Activated CD8-positive, alpha-beta memory T cell treated with anti-CD3 and anti-CD28 coated beads for 1 hour (primary cell): Measurements from ENCODE around the gene PRRC2B.
"Not testable (repeated sequence)": the region's sequence is repeated elsewhere in the genome, so short reads cannot be mapped to it uniquely, and the experiment has no call there.

Experiments used
- DNase-seq, 2 donors: peaks; one replicate each; pipeline ENCODE4 v3.0.0-alpha.2; 2020; ENCODE audit warnings: low read depth in 1 of 2; ENCODE audit errors: extremely low read depth in 1 of 2

The PRRC2B gene

DNA sequence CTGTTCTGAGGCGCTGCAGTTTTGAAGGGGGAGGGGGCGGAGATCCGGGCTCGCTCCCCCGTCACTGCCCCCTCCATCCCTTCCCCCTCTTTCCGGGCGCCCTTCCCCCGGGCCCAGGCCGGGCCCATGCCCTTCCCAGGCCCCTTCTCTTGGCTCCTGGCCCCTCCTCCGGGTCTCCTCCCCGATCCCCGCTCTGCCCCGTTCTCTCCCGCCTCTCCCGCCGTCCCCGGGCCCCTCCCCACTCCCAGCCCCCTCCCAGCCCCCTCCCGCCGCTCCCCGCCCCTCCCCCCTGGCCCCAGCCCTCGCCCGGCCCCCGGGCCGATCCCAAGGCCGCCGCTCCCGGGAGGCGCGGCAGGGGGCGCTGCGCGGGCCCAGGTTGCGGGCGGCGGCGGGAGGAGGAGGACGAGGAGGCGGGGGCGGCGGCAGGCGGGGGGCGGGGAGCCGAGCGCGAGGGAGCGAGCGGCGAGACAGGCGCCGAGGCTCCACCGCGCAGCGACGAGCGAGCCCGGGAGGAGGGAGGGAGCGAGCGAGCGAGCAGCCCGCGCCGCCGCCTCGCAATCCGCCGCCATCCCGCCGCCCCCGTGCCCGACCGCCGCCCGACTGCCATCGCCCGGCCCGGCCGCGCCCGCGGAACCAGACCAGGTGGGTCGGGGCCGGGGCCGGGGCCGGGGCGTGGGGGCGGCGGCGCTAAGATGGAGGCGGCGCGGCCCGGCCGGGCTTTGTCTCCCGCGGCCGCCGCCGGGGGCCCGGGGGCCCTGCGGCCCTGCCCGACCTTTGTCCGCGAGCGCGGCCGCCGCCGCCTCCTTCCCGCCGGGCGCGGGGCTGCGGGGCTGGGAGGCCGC, at the start of gene PRRC2B:
Gene PRRC2B, plus strand, starts transcription at position 465 of the 842 bp plus-strand sequence. CDS start 36,059 bp downstream, outside the sequence.
- DNase-seq = peak; percentile 63 to 87

DNA sequence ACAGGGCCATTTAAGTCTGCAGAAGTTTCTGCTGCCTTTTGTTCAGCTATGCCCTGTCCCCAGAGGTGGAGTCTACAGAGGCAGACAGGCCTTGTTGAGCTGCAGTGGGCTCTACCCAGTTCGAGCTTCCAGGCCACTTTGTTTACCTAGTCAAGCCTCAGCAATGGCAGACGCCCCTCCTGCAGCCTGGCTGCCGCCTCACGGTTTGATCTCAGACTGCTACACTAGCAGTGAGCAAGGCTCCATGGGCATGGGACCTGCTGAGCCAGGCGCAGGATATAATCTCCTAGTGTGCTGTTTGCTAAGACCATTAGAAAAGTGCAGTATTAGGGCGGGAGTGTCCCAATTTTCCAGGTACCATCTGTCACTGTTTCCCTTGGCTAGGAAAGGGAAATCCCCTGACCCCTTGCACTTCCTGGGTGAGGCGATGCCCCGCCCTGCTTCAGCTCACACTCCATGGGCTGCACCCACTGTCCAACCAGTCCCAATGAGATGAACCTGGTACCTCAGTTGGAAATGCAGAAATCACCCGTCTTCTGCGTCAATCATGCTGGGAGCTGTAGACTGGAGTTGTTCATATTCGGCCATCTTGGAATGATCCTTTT, 48.9 kb upstream of the PRRC2B start:
- DNase-seq = not testable (repeated sequence)

- no peak for DNase-seq
Measured at GRCh38 chr9:131346559-131346958, 47.3 kb upstream of the PRRC2B start.

GRCh38 chr9:131347376-131348020, 46.4 kb upstream of the PRRC2B start:
- no peak for DNase-seq

DNA sequence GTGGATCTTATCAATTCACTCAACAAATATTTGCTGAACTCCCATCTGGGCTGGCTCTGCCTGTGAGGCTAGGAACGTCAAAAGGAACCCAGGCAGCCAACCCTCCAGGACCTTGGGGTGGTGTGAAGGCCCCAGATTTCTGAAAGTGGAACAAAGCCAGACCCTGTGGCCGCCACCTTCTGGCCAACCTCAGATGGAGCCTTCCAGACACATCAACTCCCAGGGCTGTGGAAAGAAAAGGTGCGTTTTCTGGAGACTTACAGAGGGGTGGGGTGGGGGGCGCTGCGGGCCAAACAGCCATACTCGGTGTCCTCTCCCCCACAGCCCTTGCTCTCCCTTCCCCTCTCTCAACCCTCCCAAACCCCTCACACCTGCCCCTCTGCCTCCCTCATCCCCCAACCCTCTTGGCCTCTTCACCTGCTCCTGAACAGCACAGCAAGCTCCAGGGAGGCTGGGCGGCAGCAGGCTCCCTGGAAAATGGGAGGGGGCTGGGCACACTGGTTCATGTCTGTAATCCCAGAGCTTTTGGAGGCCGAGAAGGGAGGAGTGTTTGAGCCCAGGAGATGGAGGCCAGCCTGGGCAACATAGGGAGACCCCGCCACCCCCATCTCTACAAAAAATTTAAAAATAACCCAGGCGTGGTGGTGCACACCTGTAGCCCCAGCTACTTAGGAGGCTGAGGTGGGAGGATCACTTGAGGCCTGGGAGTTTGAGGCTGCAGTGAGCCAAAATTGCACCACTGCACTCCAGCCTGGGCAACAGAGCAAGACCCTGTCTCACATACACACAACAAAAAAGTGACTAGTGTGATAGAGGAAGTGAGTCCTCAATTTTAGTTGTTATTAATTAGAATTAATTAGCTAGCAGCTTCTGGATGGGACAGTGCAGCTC, 45.0 kb upstream of the PRRC2B start:
- no peak for DNase-seq

DNA sequence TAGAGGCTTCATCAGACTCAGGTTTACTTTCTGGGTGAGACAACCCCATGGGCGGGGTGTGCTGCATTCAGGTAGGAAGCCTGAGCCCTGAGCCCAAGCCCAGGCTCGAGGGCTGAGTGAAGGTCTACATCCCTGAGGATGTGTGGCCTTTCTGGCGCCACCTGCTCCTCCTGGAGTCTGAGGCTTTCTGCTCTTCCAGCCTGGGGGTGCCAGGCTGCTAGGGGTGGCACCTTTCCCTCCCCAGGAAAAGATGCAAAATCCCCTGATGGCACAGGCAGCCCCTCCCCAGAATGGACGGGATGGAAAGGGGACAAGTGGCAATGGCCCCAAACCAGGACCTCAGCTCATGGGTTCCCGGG, 44.4 kb upstream of the PRRC2B start:
- no peak for DNase-seq

GRCh38 chr9:131349881-131350563, 43.9 kb upstream of the PRRC2B start:
- peak; percentile 71 to 82 for DNase-seq

DNA sequence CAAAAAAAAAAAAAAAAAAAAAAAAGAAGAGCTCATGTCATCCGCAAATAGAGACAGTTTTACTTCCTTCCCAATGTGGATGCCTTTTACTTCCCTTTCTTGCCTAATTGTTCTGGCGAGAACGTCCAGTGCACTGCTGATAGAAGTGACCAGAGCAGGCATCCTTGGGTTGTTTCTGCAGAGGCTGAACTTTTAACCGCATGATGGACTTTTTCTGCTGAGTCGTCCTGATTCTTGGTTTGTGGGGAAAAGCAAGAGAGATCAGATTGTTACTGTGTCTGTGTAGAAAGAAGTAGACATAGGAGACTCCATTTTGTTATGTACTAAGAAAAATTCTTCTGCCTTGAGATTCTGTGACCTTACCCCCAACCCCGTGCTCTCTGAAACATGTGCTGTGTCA, 37.4 kb upstream of the PRRC2B start:
- DNase-seq = not testable (repeated sequence)

GRCh38 chr9:131358556-131358955, 35.3 kb upstream of the PRRC2B start:
- DNase-seq = no peak

DNA sequence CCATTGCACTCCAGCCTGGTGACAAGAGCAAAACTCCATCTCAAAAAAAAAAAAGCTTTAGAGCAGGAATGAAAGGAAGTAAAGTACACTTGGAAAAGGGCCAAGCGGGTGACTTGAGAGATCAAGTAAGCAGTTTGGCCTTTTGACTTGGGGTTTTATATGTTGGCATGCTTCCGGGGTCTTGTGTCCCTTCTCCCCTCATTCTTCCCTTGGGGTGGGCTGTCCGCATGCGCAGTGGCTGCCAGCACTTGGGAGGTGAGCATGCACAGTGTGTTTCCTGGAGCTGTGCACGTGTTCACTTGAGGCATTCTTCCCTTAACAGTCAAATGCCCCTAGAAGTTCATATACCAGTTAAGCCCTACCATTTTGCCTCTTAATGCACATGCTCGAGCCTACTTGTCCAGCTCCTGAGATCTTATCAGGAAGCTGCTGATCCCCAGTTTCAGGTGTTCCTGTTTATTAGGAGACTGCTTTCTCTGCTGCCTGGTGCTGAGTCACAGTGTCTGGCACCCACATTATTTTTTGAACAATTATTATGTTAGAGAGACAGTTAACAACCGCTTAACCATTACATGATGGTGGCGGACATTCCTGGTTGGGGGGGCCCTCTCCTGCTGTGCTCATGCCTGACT, 32.6 kb upstream of the PRRC2B start:
- peak in 1 of 2 donors; percentile 14 for DNase-seq

DNA sequence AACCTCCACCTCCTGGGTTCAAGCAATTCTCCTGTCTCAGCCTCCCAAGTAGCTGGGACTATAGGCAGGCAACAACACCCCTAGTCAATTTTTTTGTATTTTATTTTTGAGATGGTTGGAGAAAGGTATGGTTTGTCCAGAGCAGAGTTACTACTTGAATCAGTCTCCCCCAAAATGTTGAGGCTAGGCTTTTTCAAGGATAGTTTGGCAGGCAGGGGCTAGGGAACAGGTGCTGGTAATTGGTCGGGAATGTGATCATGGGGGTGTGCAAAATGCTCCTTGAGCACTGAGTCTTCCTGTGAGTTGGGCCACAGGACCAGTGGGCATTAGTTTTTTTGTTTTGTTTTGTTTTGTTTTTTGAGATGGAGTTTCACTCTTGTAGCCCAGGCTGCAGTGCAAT, 28.3 kb upstream of the PRRC2B start:
- DNase-seq = no peak

DNA sequence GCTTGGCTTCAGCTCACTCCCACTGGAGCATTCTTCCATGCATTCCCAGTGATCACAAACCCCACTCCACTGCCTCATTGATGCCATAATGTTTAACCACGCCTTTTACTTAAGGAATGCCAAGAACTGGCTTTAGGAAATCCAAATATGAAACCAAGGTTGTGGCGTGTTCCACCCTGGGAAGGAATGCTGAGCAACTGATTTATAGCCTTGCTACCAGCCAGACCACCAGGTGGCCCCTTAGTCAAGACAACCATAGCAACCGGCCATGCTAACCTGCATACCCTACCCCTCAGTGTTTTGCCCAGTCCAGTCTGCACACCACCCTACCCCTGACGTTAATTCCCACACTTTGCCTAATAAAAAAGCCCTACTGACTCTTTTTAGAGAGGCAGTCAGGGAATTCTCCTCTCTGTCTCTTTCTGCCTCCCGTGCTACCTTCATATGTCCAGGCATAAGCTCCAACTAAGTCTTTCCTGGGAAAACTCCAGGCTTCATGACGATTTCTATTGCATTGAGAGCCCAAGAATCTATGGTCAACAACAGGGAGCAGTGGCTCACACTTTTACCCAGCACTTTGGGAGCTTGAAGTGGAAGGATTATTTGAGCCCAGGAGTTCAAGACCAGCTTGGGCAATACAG, 27.0 kb upstream of the PRRC2B start:
- DNase-seq = no peak

DNA sequence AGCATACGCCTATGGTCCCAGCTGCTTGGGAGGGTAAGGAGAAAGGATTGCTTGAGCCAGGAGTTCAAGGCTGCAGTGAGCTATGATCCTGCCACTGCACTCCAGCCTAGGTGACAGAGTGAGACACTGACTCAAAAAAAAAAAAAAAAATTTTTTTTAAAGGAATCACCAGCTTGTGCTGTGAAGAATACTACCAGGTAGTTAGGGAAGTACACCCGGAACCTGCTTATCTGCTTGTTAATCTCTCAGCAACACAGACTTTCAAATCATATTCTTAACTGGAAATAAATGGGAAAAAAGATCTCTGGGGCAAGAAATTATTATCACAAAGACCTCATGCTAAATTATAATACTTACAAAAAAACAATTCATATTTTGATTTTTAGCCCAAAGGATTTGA, 26.4 kb upstream of the PRRC2B start:
- no peak for DNase-seq

DNA sequence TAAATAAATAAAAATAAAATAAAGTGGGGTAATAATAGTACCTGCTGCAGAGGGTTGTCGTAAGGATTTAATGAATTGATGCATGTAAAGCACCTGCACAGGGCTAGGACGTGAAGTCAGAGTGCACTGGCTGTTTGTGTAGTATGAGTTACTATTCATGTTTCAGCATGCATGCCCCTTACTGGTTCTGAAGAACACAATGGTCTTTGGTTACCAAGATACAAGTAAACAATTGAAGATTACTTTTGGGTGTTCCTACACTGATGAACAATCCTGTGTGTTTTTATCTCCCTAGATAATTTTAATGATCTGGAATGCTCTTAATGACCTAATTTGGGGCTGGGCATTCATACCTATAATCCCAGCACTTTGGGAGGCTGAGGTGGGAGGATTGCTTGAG, 23.2 kb upstream of the PRRC2B start:
- DNase-seq = no peak

DNA sequence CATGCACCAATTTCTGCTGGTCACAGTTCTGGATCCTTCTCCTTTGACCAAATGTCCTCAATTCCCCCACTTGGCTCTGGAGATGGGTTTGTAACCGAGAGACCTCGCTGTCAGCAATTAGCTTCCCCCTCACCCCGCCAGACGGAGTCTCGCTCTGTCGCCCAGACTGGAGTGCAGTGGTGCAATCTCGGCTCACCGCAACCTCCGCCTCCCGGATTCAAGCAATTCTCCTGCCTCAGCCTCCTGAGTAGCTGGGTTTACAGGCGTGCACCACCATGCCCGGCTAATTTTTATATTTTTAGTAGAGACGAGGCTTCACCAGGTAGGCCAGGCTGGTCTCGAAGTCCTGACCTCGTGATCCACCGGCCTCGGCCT, 21.3 kb upstream of the PRRC2B start:
- DNase-seq = not testable (repeated sequence)

GRCh38 chr9:131374638-131375037, 19.2 kb upstream of the PRRC2B start:
- not testable (repeated sequence) for DNase-seq

GRCh38 chr9:131379056-131379455, 14.8 kb upstream of the PRRC2B start:
- DNase-seq = no peak

GRCh38 chr9:131382850-131383729, 10.8 kb upstream of the PRRC2B start:
- DNase-seq = no peak
